Loucy (cell line): ENCODE measurements around the gene TREML1.

Source experiments
- CTCF ChIP-seq: fragments of 200-600 bp; sonication (generic); conservative IDR thresholded peaks from 2 replicates; pipeline ENCODE4 v1.5.1; 2014; ENCODE audit warnings: mild to moderate bottlenecking, antibody characterized with exemption, low read length
- EZH2phosphoT487 ChIP-seq: fragments of 200-600 bp; IDR thresholded peaks from 2 replicates; pipeline ENCODE4 v1.6.1; 2018; ENCODE audit warnings: antibody characterized with exemption, mild to moderate bottlenecking, moderate library complexity, borderline replicate concordance

DNA sequence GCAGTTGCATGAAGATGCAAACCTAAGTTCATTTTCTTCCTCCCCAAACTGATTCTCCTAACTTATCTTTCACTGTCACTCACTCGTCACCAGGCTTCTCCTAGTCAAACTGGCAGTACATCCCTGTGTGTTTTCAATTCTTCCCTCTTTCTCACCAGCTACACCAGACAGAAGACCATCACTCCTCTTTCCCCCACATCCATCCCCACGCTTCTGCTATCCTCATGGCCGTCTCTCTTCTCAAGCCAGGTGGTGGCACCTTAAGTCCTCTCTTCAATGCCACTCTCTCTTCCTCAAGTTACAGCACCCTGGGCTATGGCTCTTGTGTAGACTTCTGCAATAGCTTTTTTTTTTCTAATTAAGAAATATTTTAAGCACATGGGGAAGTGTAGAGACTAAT, 23.1 kb upstream of the TREML1 start:
- no peak for TF ChIP-seq CTCF
- no peak for TF ChIP-seq EZH2phosphoT487
